GM19397 (cell line): ENCODE data around the gene PGM5.
"Not testable (repeated sequence)": the region's sequence is repeated elsewhere in the genome, so short reads cannot be mapped to it uniquely, and the experiment has no call there.

Source experiments
- ATAC-seq: cut with Tn5 transposase; IDR thresholded peaks from one replicate; pipeline ENCODE4 v1.9.1; 2021; ENCODE audit warnings: mild to moderate bottlenecking, moderate library complexity; ENCODE audit not compliant: unreplicated experiment

The PGM5 gene

GRCh38 chr9:68375789-68376188, 19.4 kb downstream of the PGM5 start:
- not testable (repeated sequence) for ATAC-seq

GRCh38 chr9:68377723-68378122, 21.3 kb downstream of the PGM5 start:
- ATAC-seq: peak; percentile 96

GRCh38 chr9:68383894-68384293, 27.5 kb downstream of the PGM5 start:
- not testable (repeated sequence) for ATAC-seq

- ATAC-seq: not testable (repeated sequence)
Measured at GRCh38 chr9:68389558-68389957, 33.1 kb downstream of the PGM5 start.

GRCh38 chr9:68390737-68391136, 34.3 kb downstream of the PGM5 start:
- not testable (repeated sequence) for ATAC-seq

GRCh38 chr9:68396411-68397094, 40.1 kb downstream of the PGM5 start:
- not testable (repeated sequence) for ATAC-seq

GRCh38 chr9:68397095-68397423, 40.6 kb downstream of the PGM5 start:
- ATAC-seq: not testable (repeated sequence)

GRCh38 chr9:68397796-68398195, 41.4 kb downstream of the PGM5 start:
- not testable (repeated sequence) for ATAC-seq

- ATAC-seq: not testable (repeated sequence)
Measured at GRCh38 chr9:68398324-68398723, 41.9 kb downstream of the PGM5 start.

- not testable (repeated sequence) for ATAC-seq
Measured at GRCh38 chr9:68404421-68405185, 48.2 kb downstream of the PGM5 start.

- not testable (repeated sequence) for ATAC-seq
Measured at GRCh38 chr9:68411865-68412264, 55.5 kb downstream of the PGM5 start.

- ATAC-seq: not testable (repeated sequence)
Measured at GRCh38 chr9:68412754-68413153, 56.3 kb downstream of the PGM5 start.

- ATAC-seq: not testable (repeated sequence)
Measured at GRCh38 chr9:68415065-68415464, 58.7 kb downstream of the PGM5 start.

- ATAC-seq: no peak
Measured at GRCh38 chr9:68416936-68417564, 60.6 kb downstream of the PGM5 start.

GRCh38 chr9:68417762-68418161, 61.4 kb downstream of the PGM5 start:
- no peak for ATAC-seq

- ATAC-seq: no peak
Measured at GRCh38 chr9:68418259-68418845, 61.9 kb downstream of the PGM5 start.

GRCh38 chr9:68419901-68420300, 63.5 kb downstream of the PGM5 start:
- ATAC-seq: no peak

- ATAC-seq: no peak
Measured at GRCh38 chr9:68426755-68427154, 70.3 kb downstream of the PGM5 start.

GRCh38 chr9:68427216-68427977, 71.0 kb downstream of the PGM5 start:
- no peak for ATAC-seq

GRCh38 chr9:68428481-68428880, 72.1 kb downstream of the PGM5 start:
- no peak for ATAC-seq

- no peak for ATAC-seq
Measured at GRCh38 chr9:68429631-68430030, 73.2 kb downstream of the PGM5 start.
